GM12878 (cell line): ENCODE data around the gene VIPR2. TPM values are rescaled to one million over a fixed set of nuclear protein-coding genes. Genes with fewer than 3 reads are reported as not detected.

Experiments
- ATAC-seq: fragments of 200-7000 bp; cut with Tn5 transposase; 3 replicates; pipeline ENCODE4 v1.9.1; 2020; ENCODE audit warnings: mild to moderate bottlenecking, moderate library complexity
- BruUV-seq: library from RNA; stranded (reverse); fragments of 400-500 nt; replicated peaks from 2 replicates; lab custom pipeline; 2021; lab: Mats Ljungman, UMichigan
- CTCF ChIA-PET: fragments of 300-600 bp; sonication (Branson Sonifier 250); formaldehyde crosslinking; extraction: SDS; loops from one replicate; lab custom pipeline; 2021; ENCODE audit warnings: inconsistent platforms; lab: Yijun Ruan, JAX
- POLR2A ChIA-PET: fragments of 350-600 bp; formaldehyde crosslinking; extraction: SDS; loops from one replicate; lab custom pipeline; 2021; ENCODE audit warnings: inconsistent platforms; lab: Charles Lee
- RAD21 ChIA-PET: fragments of 300-600 bp; sonication (Branson Sonifier 250); formaldehyde crosslinking; loops from one replicate; lab custom pipeline; 2023; ENCODE audit warnings: antibody characterized with exemption; ENCODE audit not compliant: unreplicated experiment; lab: Charles Lee
- SMC1A ChIA-PET: fragments of 300-600 bp; sonication (Branson Sonifier 250); formaldehyde crosslinking; loops from one replicate; lab custom pipeline; 2023; ENCODE audit not compliant: unreplicated experiment, uncharacterized antibody; lab: Charles Lee
- DNase-seq: peaks from one replicate; pipeline ENCODE4 v3.0.0-alpha.2; 2011; ENCODE audit warnings: low read depth, low spot score
- FAIRE-seq: peaks from 3 replicates; lab custom pipeline; 2011; peaks lifted over from hg19 to GRCh38; lab: Jason Lieb, UNC
- H2AFZ ChIP-seq: 2 replicates; pipeline ENCODE4 v1.6.0; 2011; ENCODE audit warnings: low read depth, low read length, control low read depth; ENCODE audit not compliant: control insufficient read depth
- H3K27ac ChIP-seq: 2 replicates; pipeline ENCODE4 v1.5.1; 2011; ENCODE audit warnings: control low read depth; ENCODE audit not compliant: control insufficient read depth, insufficient read depth
- H3K27me3 ChIP-seq, 2 experiments: replicated peaks in 1 of 2; 2 replicates each; pipeline versions ENCODE4 v1.6.0 to v1.6.1; 2011; ENCODE audit warnings: low read length in 1 of 2; ENCODE audit not compliant: control insufficient read depth in 2 of 2, insufficient read depth in 2 of 2
- H3K36me3 ChIP-seq, 2 experiments: 2 replicates each; pipeline ENCODE4 v1.5.1; 2011; ENCODE audit warnings: low read length in 1 of 2; ENCODE audit not compliant: control insufficient read depth in 2 of 2, insufficient read depth in 2 of 2
- H3K4me1 ChIP-seq: 2 replicates; pipeline ENCODE4 v1.6.1; 2011; ENCODE audit warnings: mild to moderate bottlenecking, low read length, moderate library complexity, mixed read lengths; ENCODE audit not compliant: control insufficient read depth, insufficient read depth
- H3K4me2 ChIP-seq: 2 replicates; pipeline ENCODE4 v1.6.0; 2011; ENCODE audit warnings: control low read depth; ENCODE audit not compliant: control insufficient read depth, insufficient read depth
- H3K4me3 ChIP-seq: fragments of 200-600 bp; sonication (generic); 2 replicates; pipeline ENCODE4 v1.5.1; 2016
- H3K79me2 ChIP-seq: 2 replicates; pipeline ENCODE4 v1.6.0; 2011; ENCODE audit warnings: low read length; ENCODE audit not compliant: control insufficient read depth, insufficient read depth
- H3K9ac ChIP-seq: 2 replicates; pipeline ENCODE4 v1.8.0; 2011; ENCODE audit warnings: low read length, control low read depth, mixed read lengths; ENCODE audit not compliant: control insufficient read depth, insufficient read depth
- H3K9me3 ChIP-seq: replicated peaks from 3 replicates; pipeline ENCODE4 v1.5.1; 2011; ENCODE audit warnings: mild to moderate bottlenecking, low read length; ENCODE audit not compliant: control insufficient read depth, insufficient read depth
- H4K20me1 ChIP-seq: 2 replicates; pipeline ENCODE4 v1.6.0; 2011; ENCODE audit not compliant: control insufficient read depth, insufficient read depth
- BHLHE40 ChIP-seq, 2 experiments: fragments of 450-650 bp in 1 of 2; IDR thresholded peaks; 2 replicates each; pipeline ENCODE4 v1.6.1; 2011 to 2017; ENCODE audit warnings: low read depth in 2 of 2, borderline replicate concordance in 1 of 2, improper control_type of control experiment in 1 of 2, low read length in 1 of 2, mild to moderate bottlenecking in 1 of 2
- EP300 ChIP-seq, 2 experiments: fragments of 150-350 bp in 1 of 2; IDR thresholded peaks; 2 replicates each; pipeline ENCODE4 v1.6.1; 2011 to 2012; ENCODE audit warnings: low read depth in 2 of 2, low read length in 2 of 2, borderline replicate concordance in 1 of 2, improper control_type of control experiment in 1 of 2, inconsistent platforms in 1 of 2; ENCODE audit not compliant: control insufficient read depth in 1 of 2
- JUND ChIP-seq: IDR thresholded peaks from 2 replicates; pipeline ENCODE4 v1.6.1; 2012; ENCODE audit warnings: low read depth, mild to moderate bottlenecking, low read length, improper control_type of control experiment, moderate library complexity
- KDM1A ChIP-seq: fragments of 200-600 bp; sonication (generic); IDR thresholded peaks from 2 replicates; pipeline ENCODE4 v1.6.1; 2016; ENCODE audit warnings: borderline replicate concordance
- KLF5 ChIP-seq: fragments of 450-650 bp; IDR thresholded peaks from 2 replicates; pipeline ENCODE4 v1.6.1; 2014; ENCODE audit warnings: mild to moderate bottlenecking; ENCODE audit not compliant: partially characterized antibody
- MTA2 ChIP-seq: fragments of 450-650 bp; IDR thresholded peaks from 2 replicates; pipeline ENCODE4 v1.6.1; 2016; ENCODE audit warnings: low read depth, mild to moderate bottlenecking, moderate library complexity
- MTA3 ChIP-seq: IDR thresholded peaks from 2 replicates; pipeline ENCODE4 v1.6.1; 2012; ENCODE audit warnings: low read length, inconsistent platforms, borderline replicate concordance
- NR2F1 ChIP-seq: fragments of 450-650 bp; conservative IDR thresholded peaks from 2 replicates; pipeline ENCODE4 v1.6.1; 2017; ENCODE audit warnings: mild to moderate bottlenecking
- NRF1 ChIP-seq: conservative IDR thresholded peaks from 2 replicates; pipeline ENCODE4 v1.6.1; 2011; ENCODE audit warnings: mild to moderate bottlenecking, low read depth, low read length, improper control_type of control experiment
- PRDM15 ChIP-seq: fragments of 450-650 bp; formaldehyde crosslinking; IDR thresholded peaks from 2 replicates; pipeline ENCODE4 v1.4.0; 2020; ENCODE audit warnings: mild to moderate bottlenecking, moderate library complexity
- RCOR1 ChIP-seq: conservative IDR thresholded peaks from 2 replicates; pipeline ENCODE4 v1.6.1; 2012; ENCODE audit warnings: low read depth, low read length, improper control_type of control experiment
- SMAD1 ChIP-seq: fragments of 450-650 bp; IDR thresholded peaks from 2 replicates; pipeline ENCODE4 v1.6.1; 2018; ENCODE audit warnings: mild to moderate bottlenecking, low read depth; ENCODE audit not compliant: partially characterized antibody
- TBL1XR1 ChIP-seq: IDR thresholded peaks from 2 replicates; pipeline ENCODE4 v1.6.1; 2012; ENCODE audit warnings: low read depth, low read length, improper control_type of control experiment
- WGBS: methylation state at CpG from one replicate; pipeline ENCODE4 v1.1.6; 2016; ENCODE audit warnings: low lambda C conversion rate; ENCODE audit not compliant: insufficient replicate concordance, insufficient coverage; ENCODE audit errors: missing lambda C conversion rate; 5-methylcytosine and 5-hydroxymethylcytosine counted together
- in situ Hi-C: fragments of 300-500 bp; cut with MboI; formaldehyde crosslinking; loops from 9 replicates; pipeline ENCODE4 v1.14.3; 2018; ENCODE audit warnings: mixed read lengths
- intact Hi-C: fragments of 100-400 bp; cut with micrococcal nuclease; formaldehyde crosslinking; loops from one replicate; pipeline ENCODE4 v1.14.2; 2022; ENCODE audit not compliant: unreplicated experiment
- polyA plus RNA-seq, 11 experiments: library from polyadenylated mRNA; depleted of rRNA in 4 of 11; unstranded in 6 of 11; stranded (reverse) in 5 of 11; fragments of >200 nt; fragmentation: Nextera tagmentation in 4 of 11; fragmentation: Illumina TruSeq in 1 of 11; extraction: Ambion mirVana in 4 of 11; extraction: Trizol in 1 of 11; gene quantifications; 1 replicate in 1 of 11; 2 replicates in 10 of 11; pipeline versions ENCODE4 v1.2.1 to v1.2.3, GENCODE V29; 2011 to 2016; ENCODE audit warnings: inconsistent platforms in 2 of 11, missing spikeins in 2 of 11, low read depth in 1 of 11
- total RNA-seq, 4 experiments: library from RNA; depleted of rRNA in 3 of 4; stranded (reverse); fragments of >200 nt in 3 of 4; fragmentation: Illumina TruSeq in 1 of 4; extraction: Trizol in 1 of 4; gene quantifications; 2 replicates each; pipeline versions ENCODE4 v1.2.1 to v1.2.3, GENCODE V29; 2013 to 2021

Gene VIPR2
- total and polyA plus RNA-seq, 10 of the 15 experiments (the other 5 are each of a cell fraction or from before 2014, with no cell fraction given) = not detected

GRCh38 chr7:159049266-159050025 is 95.2 kb downstream of the VIPR2 start:
- Histone ChIP-seq H3K4me2 (no peak overlapping the region), H2AFZ (no peak overlapping the region; the same call in 1 of the 2 replicates), H3K36me3 (no peaks in the 10 kb centered on the region), H3K4me3 (no peak overlapping the region), H3K27ac (no peak overlapping the region), H3K9ac (no peak overlapping the region), H3K9me3 (no peaks in the 10 kb centered on the region), H3K79me2 (no peaks in the 10 kb centered on the region), H4K20me1 (no peaks in the 10 kb centered on the region), H3K4me1 (no peaks in the 10 kb centered on the region), H3K27me3 (no peaks in the 10 kb centered on the region)
- DNase-seq (no peak), FAIRE-seq (no peak), ATAC-seq (no peak)
- ChIA-PET RAD21 (no interaction called here), SMC1A (interaction anchor here (1.3 kb wide), 1 partner anchor 124 kb away, joined by 3 read pairs; no protein-coding TSS in a partner anchor), POLR2A (no interaction called here), CTCF (interaction anchor here (0.9 kb wide), 1 partner anchor 16 kb away, joined by 3 read pairs; no protein-coding TSS in a partner anchor)
- 34% methylated on average over 15 of the region's 15 CpGs for WGBS
- in situ Hi-C loops = no loop called here
- TF ChIP-seq EP300 (IDR thresholded peaks at IDR 0.05; ENCODE audit: borderline replicate concordance in 1 of 2, control insufficient read depth in 1 of 2, low read depth in 2 of 2, low read length in 2 of 2) (no peak), MTA3 (no peak), KDM1A (no peak), JUND (no peak), TBL1XR1 (no peak), SMAD1 (no peak), PRDM15 (CRISPR knock-in tag) (no peak), KLF5 (no peak), NRF1 (no peak), BHLHE40 (IDR thresholded peaks at IDR 0.05; ENCODE audit: borderline replicate concordance in 1 of 2, low read depth in 2 of 2, low read length in 1 of 2) (no peak), RCOR1 (no peak), MTA2 (no peak), NR2F1 (no peak)
- intact Hi-C loops = no loop called here
- BruUV-seq = no TSS peak
